ENCODE data around the gene CCNL2.

DNA sequence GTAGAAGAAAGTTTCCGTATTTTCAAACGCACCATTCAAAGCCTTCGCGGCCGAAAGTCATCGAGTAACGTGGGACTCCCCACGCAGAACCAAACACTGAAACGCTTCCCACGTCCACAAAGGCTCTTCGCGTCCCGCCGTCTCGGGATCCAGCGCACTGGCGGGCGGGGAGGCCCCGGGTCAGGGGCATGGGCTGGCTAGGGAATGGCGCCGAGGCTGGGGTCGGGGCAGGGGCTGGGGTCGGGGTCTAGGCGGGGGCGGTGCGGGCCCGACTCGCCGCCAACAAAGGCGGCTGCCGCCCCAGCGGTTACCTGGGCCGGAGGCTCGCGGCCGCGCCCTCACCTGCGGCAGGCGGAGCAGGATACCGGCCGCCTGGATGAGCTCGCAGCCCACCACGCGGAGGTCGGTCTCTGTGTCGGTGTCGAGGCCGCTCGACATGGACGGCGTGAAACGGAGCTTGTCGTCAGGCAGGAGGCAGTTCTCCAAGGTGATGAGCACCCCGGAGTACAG lies 403 bp downstream of the CCNL2 start:
- TF ChIP-seq, protein P1, sequence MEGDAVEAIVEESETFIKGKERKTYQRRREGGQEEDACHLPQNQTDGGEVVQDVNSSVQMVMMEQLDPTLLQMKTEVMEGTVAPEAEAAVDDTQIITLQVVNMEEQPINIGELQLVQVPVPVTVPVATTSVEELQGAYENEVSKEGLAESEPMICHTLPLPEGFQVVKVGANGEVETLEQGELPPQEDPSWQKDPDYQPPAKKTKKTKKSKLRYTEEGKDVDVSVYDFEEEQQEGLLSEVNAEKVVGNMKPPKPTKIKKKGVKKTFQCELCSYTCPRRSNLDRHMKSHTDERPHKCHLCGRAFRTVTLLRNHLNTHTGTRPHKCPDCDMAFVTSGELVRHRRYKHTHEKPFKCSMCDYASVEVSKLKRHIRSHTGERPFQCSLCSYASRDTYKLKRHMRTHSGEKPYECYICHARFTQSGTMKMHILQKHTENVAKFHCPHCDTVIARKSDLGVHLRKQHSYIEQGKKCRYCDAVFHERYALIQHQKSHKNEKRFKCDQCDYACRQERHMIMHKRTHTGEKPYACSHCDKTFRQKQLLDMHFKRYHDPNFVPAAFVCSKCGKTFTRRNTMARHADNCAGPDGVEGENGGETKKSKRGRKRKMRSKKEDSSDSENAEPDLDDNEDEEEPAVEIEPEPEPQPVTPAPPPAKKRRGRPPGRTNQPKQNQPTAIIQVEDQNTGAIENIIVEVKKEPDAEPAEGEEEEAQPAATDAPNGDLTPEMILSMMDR (IDR thresholded peaks at IDR 0.05) = no peak
- no peak for TF ChIP-seq POLR2A (IDR thresholded peaks at IDR 0.05)

Data from lower leg skin (tissue), 3 donors.